ENCODE results near the gene SNRNP35.

DNA sequence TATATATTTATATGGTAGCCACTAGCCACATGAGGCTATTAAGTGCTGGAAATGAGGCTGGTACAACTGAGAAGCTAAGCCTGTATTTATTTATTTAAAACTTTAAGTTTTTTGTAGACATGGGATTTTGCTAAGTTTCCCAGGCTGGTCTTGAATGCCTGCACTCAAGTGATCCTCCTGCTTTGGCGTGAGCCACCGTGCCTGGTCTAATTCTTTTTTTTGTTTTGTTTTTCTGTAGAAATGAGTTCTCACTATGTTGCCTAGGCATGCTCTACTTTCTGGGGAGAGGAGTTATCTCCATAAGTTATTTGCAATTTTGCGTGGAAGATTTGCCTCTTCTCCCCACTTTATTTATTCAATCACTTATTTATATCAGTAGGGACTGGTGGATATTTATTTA lies 4.8 kb upstream of the SNRNP35 start:
- no peak for TF ChIP-seq POLR2A (IDR thresholded peaks at IDR 0.05)
- TF ChIP-seq, protein P1, sequence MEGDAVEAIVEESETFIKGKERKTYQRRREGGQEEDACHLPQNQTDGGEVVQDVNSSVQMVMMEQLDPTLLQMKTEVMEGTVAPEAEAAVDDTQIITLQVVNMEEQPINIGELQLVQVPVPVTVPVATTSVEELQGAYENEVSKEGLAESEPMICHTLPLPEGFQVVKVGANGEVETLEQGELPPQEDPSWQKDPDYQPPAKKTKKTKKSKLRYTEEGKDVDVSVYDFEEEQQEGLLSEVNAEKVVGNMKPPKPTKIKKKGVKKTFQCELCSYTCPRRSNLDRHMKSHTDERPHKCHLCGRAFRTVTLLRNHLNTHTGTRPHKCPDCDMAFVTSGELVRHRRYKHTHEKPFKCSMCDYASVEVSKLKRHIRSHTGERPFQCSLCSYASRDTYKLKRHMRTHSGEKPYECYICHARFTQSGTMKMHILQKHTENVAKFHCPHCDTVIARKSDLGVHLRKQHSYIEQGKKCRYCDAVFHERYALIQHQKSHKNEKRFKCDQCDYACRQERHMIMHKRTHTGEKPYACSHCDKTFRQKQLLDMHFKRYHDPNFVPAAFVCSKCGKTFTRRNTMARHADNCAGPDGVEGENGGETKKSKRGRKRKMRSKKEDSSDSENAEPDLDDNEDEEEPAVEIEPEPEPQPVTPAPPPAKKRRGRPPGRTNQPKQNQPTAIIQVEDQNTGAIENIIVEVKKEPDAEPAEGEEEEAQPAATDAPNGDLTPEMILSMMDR (IDR thresholded peaks at IDR 0.05): no peak

Measured in testis (tissue), 2 donors.